DND-41 (cell line): ENCODE measurements around the gene IL2RG.
A peak's percentile ranks its signal among the peaks of the same experiment; 100 is the strongest.

Source experiments
- ATAC-seq: fragments of 200-7000 bp; cut with Tn5 transposase; 3 replicates; pipeline ENCODE4 v1.9.1; 2021; ENCODE audit warnings: low read depth; ENCODE audit not compliant: insufficient read depth
- DNase-seq: peaks from one replicate; pipeline ENCODE4 v3.0.0-alpha.2; 2020
- H2AFZ ChIP-seq: 2 replicates; pipeline ENCODE4 v1.6.0; 2012; ENCODE audit warnings: low read depth, low read length
- H3K27ac ChIP-seq: 2 replicates; pipeline ENCODE4 v1.5.1; 2012; ENCODE audit warnings: low read length, inconsistent platforms
- H3K27me3 ChIP-seq: fragments of 200-600 bp; sonication (generic); 2 replicates; pipeline ENCODE4 v1.6.0; 2012; ENCODE audit warnings: low read length, mild to moderate bottlenecking, inconsistent platforms; ENCODE audit not compliant: insufficient read depth, poor library complexity
- H3K36me3 ChIP-seq: 2 replicates; pipeline ENCODE4 v1.5.1; 2012; ENCODE audit warnings: low read length, inconsistent platforms; ENCODE audit not compliant: insufficient read depth
- H3K4me1 ChIP-seq: 2 replicates; pipeline ENCODE4 v1.5.1; 2012; ENCODE audit warnings: mild to moderate bottlenecking, low read length; ENCODE audit not compliant: insufficient read depth
- H3K4me2 ChIP-seq: 2 replicates; pipeline ENCODE4 v1.6.0; 2012; ENCODE audit warnings: mild to moderate bottlenecking, moderate library complexity, low read length, inconsistent platforms; ENCODE audit not compliant: insufficient read depth
- H3K4me3 ChIP-seq, 2 experiments: fragments of 200-600 bp in 1 of 2; shearing (Covaris generic) in 1 of 2; 2 replicates each; pipeline ENCODE4 v1.5.1; 2012 to 2016; ENCODE audit warnings: inconsistent platforms in 2 of 2, low read length in 2 of 2, mild to moderate bottlenecking in 2 of 2, low read depth in 1 of 2, moderate library complexity in 1 of 2
- H3K79me2 ChIP-seq: 2 replicates; pipeline ENCODE4 v1.6.0; 2012; ENCODE audit warnings: low read length, inconsistent platforms; ENCODE audit not compliant: insufficient read depth
- H3K9ac ChIP-seq: 2 replicates; pipeline ENCODE4 v1.6.0; 2012; ENCODE audit warnings: low read depth, mild to moderate bottlenecking, inconsistent platforms, low read length, moderate library complexity
- H3K9me3 ChIP-seq: 2 replicates; pipeline ENCODE4 v1.5.1; 2012; ENCODE audit warnings: low read length, moderate library complexity, mild to moderate bottlenecking, inconsistent platforms; ENCODE audit not compliant: insufficient read depth, severe bottlenecking
- H4K20me1 ChIP-seq: 2 replicates; pipeline ENCODE4 v1.6.0; 2012; ENCODE audit warnings: low read length; ENCODE audit not compliant: insufficient read depth
- CTCF ChIP-seq: IDR thresholded peaks from 2 replicates; pipeline ENCODE4 v1.5.1; 2012; ENCODE audit warnings: borderline replicate concordance, low read length, moderate library complexity, mild to moderate bottlenecking; ENCODE audit not compliant: poor library complexity, severe bottlenecking; ENCODE audit errors: extremely low read depth
- EZH2 ChIP-seq: IDR thresholded peaks from 3 replicates; pipeline ENCODE4 v1.6.1; 2012; ENCODE audit warnings: borderline replicate concordance, low read depth, mild to moderate bottlenecking, moderate library complexity, low read length, inconsistent platforms; ENCODE audit not compliant: severe bottlenecking

Gene IL2RG

GRCh38 chrX:71106427-71106826, 5.0 kb downstream of the IL2RG start, which contains the start of gene CXorf65:
CXorf65 (minus strand) TSS chrX:71106740; CDS start chrX:71106556, 184 bp downstream.
- Histone ChIP-seq H3K79me2 (peaks cover 70% of the 10 kb centered on the region), H4K20me1 (no peaks in the 10 kb centered on the region), H3K4me2 (peak within 1 kb of the TSS; percentile 83), H3K4me3 (peak within 1 kb of the TSS in 1 of 2 experiments; percentile 93; a peak in 2 of 4 replicates), H3K27ac (peak within 1 kb of the TSS; percentile 100), H3K9ac (peak within 1 kb of the TSS; percentile 91), H3K36me3 (peaks cover 35% of the 10 kb centered on the region), H3K27me3 (no peaks in the 10 kb centered on the region), H3K9me3 (no peaks in the 10 kb centered on the region), H2AFZ (no peak within 1 kb of the TSS), H3K4me1 (peaks cover 80% of the 10 kb centered on the region)
- DNase-seq: peak; percentile 32
- ATAC-seq: no peak
- TF ChIP-seq EZH2 (no peak), CTCF (no peak)

- peaks cover 80% of the 10 kb centered on the region for H3K4me1 ChIP-seq
- H4K20me1 ChIP-seq: no peaks in the 10 kb centered on the region
- ATAC-seq: no peak
- no peak overlapping the region for H2AFZ ChIP-seq
- no peaks in the 10 kb centered on the region for H3K9me3 ChIP-seq
- peak overlapping the region; percentile 86; the same call in 1 of the 2 replicates for H3K9ac ChIP-seq
- no peak for TF ChIP-seq CTCF
- no peak for TF ChIP-seq EZH2
- peak overlapping the region; percentile 78 for H3K27ac ChIP-seq
- peak overlapping the region in 1 of 2 experiments; percentile 1; a peak in 1 of 4 replicates for H3K4me3 ChIP-seq
- H3K27me3 ChIP-seq: no peaks in the 10 kb centered on the region
- peak overlapping the region; percentile 14; the same call in 1 of the 2 replicates for H3K4me2 ChIP-seq
- H3K79me2 ChIP-seq: peaks cover 62% of the 10 kb centered on the region
- no peak for DNase-seq
- peaks cover 34% of the 10 kb centered on the region for H3K36me3 ChIP-seq
These were observed 5.7 kb downstream of the IL2RG start for GRCh38 chrX:71105628-71106027.

- Histone ChIP-seq H3K27me3 (no peaks in the 10 kb centered on the region), H3K4me2 (peak overlapping the region; percentile 66), H4K20me1 (no peaks in the 10 kb centered on the region), H3K9ac (peak overlapping the region; percentile 86), H2AFZ (peak overlapping the region; percentile 30; the same call in 1 of the 2 replicates), H3K36me3 (peaks cover 13% of the 10 kb centered on the region), H3K4me1 (peaks cover 70% of the 10 kb centered on the region), H3K79me2 (peaks cover 48% of the 10 kb centered on the region), H3K27ac (peak overlapping the region; percentile 92), H3K4me3 (peak overlapping the region; percentile 41 to 54; a peak in 3 of 4 replicates), H3K9me3 (no peaks in the 10 kb centered on the region)
- DNase-seq (peak; percentile 91), ATAC-seq (peak; percentile 76)
- TF ChIP-seq EZH2 (no peak), CTCF (no peak)
These were observed 8.0 kb downstream of the IL2RG start for GRCh38 chrX:71103110-71103983.
